GM12872 (cell line): ENCODE results near the gene ERCC3.

Experiments used
- TF ChIP-seq, protein P1 (sequence below): IDR thresholded peaks from 3 replicates; pipeline ENCODE4 v1.5.1; 2011; ENCODE audit warnings: low read depth, mild to moderate bottlenecking, low read length, moderate library complexity; ENCODE audit not compliant: insufficient read depth

ERCC3 gene

DNA sequence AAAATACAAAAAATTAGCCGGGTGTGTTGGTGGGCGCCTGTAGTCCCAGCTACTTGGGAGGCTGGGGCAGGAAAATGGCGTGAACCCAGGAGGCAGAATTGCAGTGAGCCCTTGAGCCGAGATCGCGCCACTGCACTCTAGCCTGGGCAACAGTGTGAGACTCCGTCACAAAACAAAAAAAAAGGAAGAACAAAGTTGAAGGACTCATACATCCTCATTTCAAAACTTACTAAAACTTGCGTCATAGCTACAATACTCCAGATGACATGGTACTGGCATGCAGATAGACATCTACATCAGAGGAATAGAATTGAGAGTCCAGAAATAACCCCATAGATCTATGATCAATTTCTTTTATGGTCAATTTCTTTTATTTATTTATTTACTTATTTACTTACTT lies 60.2 kb downstream of the ERCC3 start:
- TF ChIP-seq, protein P1, sequence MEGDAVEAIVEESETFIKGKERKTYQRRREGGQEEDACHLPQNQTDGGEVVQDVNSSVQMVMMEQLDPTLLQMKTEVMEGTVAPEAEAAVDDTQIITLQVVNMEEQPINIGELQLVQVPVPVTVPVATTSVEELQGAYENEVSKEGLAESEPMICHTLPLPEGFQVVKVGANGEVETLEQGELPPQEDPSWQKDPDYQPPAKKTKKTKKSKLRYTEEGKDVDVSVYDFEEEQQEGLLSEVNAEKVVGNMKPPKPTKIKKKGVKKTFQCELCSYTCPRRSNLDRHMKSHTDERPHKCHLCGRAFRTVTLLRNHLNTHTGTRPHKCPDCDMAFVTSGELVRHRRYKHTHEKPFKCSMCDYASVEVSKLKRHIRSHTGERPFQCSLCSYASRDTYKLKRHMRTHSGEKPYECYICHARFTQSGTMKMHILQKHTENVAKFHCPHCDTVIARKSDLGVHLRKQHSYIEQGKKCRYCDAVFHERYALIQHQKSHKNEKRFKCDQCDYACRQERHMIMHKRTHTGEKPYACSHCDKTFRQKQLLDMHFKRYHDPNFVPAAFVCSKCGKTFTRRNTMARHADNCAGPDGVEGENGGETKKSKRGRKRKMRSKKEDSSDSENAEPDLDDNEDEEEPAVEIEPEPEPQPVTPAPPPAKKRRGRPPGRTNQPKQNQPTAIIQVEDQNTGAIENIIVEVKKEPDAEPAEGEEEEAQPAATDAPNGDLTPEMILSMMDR, result no peak

DNA sequence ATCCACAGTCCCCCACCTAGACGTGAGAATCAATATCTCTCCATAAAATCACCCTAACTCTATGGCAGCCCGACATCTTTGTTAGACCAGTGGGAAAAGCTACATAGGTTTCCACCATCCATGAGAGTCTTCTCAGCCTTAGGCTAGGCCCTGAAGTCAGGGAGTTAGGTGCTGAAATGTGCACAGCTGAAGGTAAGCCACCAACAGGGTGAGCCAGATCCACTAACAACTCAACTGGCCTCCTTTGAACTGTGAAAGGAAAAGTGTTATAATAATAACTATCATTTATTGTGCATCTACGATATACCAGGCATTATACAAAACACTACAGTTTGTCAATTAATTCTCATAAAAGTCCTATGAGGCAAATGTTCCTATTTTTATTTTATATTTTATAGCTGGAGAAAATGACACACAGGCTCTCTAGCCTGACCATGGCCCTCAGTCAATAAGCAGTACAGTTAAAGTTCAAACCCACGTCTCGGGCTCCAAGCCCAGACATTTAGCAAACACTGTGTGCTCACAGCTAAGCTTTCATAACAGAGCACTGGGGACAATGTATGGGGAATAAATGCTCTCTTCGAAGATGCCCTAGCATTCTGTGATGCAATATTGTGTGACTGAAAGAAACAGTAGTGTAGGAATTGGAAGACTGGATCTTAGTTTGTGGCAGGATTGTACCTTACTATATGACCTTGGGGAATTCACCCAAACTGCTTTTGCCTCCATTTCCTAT lies 62.6 kb downstream of the ERCC3 start:
- TF ChIP-seq, protein P1, result no peak

DNA sequence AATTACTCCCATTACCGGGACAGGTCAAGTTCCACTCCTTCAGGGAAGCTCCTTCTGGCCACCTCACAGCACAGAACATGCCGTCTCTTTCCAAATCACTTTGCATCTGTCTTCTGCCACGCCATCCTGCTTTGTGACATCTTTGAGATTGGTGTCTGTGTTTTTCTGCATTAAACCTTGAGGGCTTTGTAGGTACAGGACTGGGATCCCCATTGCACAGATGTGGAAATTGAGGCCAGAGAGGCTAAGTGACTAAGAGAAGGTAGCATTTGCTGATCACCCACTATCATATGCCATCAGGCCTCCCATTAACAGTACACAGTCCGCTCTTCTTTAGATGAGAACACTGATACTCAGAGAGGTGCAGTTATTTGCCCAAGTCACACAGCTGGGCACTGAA lies 64.4 kb downstream of the ERCC3 start:
- TF ChIP-seq, protein P1, result no peak

DNA sequence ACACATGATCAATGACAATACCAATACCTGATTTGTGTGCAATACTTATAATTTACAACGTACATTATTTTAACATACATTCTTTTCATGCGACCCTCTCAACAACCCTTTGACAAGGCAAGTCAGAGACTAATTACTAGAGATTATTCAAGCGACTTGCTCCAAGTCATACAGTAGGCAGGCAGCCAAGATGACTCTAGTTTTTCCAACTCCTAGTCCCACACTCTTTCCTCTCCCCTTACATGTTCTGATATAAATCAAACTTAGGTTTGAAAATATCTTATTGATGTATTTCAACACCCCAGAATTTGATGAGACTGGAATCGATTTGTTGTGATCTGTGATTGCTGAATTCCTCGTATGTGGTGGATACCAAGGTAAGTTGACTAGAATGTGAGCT lies 65.8 kb downstream of the ERCC3 start:
- TF ChIP-seq, protein P1, result no peak

DNA sequence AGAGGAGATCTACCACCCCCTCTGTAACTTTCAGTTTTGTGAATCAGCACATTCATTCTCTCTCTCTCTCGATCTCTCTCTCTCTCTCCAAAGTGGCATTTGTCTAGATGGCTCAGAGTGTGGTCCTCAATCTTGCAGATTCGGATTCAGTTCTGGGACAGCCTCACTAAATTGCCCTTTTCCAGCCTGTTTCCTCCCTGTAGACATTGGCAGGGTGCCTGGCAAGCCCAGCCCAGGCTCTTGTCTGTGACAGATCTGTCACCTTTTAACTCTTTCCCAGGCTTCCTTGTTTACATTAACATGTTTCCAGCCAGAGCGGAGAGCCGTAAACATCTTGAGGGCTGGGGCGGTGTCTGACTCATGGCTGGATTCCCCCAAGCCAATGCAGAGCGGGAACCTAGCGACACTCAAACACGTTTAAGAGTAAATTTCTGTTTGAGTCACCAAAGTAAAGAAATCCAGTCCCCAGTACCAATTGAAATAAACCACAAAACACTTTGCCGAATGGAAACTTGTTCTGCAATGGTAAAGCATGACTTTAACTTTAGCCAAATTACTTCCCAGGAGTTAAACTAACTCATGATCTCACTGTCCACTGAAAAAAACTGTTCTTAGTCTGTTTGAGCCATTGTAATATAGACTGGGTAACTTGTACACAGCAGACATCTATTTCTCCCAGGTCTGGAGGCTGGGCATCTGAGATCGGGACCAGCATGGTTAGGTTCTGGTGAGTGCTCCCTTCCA lies 67.3 kb downstream of the ERCC3 start:
- TF ChIP-seq, protein P1, result no peak

DNA sequence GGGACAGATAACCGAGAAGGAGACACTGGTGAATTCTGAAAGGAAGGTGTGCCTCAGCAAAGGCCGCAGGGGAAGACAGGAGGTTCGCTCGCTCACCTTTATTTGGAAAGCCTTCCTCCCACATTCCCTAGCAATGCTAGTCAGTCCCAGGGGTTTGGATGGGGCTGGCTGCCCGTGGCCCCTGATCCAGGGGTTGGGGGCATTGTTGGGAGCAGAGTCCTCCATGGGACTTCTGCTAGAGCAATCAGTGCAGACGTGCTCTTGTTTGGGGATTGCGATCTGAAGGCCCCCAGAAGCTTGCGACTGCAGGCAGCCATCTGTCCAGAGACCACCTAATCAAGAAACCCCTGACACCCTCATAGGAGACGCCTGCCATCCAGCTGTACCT lies 67.8 kb downstream of the ERCC3 start:
- TF ChIP-seq, protein P1, result no peak

DNA sequence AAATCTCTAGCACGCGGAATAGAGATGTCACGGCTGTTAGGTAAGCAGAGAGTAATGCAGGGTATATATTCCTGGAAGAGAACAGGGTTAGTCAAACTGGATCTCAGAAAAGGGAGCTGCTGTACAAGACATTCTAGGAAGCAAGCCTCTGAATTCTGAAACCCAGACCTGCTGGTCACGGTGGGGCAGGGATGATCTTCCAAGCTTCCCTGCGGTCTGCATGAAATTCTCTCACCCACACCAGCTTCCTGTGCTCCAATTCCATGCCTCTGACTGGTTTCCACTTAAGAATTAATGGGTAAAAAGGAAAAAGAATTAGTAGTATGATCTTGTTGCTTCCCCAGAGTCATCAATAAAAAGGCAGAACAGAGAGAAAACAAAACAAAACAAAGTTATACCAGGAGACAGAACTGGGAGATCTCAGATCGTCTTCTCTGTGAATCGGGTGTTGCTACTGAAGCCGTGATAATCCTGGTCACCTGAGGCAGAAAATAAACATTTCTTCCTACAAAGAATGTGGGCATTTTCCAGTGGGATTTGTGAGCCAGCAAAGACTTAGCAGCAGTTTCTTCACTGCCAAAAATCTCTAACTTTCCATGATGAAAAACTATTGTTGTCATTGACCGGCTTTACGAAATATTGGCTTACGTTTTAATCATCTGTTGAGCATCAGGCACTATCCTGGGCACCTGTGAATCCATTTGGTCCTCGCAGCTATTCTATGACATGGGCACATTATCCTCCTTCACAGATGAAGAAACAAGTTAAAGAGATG lies 68.6 kb downstream of the ERCC3 start:
- TF ChIP-seq, protein P1, result no peak
